ENCODE measurements around the gene IQSEC1.

The IQSEC1 gene

DNA sequence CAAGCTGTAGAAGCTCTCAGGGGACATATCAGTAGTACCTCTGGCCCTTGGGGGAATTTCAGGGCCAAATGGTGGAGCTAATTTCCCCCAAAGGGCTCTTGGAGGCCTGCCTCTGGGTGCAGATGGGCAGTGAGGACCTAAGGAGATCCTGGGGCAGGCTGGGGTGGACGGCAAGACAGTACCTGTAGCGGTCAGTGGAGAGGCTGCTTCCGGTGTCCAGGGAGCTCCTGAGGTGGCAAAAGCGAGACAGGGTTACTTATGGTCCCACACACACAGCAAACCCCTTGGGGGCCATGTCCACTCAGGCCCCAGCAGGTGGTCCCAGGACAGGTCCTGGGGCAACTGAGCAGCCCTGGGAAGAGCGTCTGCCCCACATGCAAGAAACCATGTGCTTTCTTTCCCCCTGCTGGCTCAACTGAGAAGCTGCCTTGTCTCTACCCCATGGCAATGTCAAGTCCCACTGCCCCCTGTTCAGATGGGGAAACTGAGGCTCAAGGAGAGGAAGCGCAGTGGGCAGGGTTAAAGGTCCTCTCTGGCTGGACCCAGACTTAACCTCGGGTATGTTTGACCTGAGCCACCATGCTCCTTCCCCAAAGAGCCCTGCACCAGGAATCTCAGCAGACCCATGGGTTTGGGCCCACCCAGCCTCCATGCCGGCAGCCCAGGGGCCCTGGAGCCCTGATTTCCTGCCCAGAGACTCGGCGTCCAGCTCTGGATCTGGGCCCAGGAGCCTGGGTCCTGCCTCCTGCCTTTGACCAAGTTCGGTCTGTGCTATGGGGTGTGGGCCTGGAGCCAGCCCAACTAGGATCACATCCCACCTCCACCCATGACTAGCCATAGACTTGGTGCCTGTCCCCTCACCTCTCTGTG is 25.7 kb downstream of the IQSEC1 start:
- TF ChIP-seq, protein P1, sequence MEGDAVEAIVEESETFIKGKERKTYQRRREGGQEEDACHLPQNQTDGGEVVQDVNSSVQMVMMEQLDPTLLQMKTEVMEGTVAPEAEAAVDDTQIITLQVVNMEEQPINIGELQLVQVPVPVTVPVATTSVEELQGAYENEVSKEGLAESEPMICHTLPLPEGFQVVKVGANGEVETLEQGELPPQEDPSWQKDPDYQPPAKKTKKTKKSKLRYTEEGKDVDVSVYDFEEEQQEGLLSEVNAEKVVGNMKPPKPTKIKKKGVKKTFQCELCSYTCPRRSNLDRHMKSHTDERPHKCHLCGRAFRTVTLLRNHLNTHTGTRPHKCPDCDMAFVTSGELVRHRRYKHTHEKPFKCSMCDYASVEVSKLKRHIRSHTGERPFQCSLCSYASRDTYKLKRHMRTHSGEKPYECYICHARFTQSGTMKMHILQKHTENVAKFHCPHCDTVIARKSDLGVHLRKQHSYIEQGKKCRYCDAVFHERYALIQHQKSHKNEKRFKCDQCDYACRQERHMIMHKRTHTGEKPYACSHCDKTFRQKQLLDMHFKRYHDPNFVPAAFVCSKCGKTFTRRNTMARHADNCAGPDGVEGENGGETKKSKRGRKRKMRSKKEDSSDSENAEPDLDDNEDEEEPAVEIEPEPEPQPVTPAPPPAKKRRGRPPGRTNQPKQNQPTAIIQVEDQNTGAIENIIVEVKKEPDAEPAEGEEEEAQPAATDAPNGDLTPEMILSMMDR (IDR thresholded peaks at IDR 0.05; ENCODE audit: low read depth, low read length), result no peak
- no peak overlapping the region for H3K4me3 ChIP-seq (replicated peaks in 1 of 2; ENCODE audit: low read depth in 2 of 2, low read length in 2 of 2)
- no peak for DNase-seq (ENCODE audit: low read depth in 2 of 2)

DNA sequence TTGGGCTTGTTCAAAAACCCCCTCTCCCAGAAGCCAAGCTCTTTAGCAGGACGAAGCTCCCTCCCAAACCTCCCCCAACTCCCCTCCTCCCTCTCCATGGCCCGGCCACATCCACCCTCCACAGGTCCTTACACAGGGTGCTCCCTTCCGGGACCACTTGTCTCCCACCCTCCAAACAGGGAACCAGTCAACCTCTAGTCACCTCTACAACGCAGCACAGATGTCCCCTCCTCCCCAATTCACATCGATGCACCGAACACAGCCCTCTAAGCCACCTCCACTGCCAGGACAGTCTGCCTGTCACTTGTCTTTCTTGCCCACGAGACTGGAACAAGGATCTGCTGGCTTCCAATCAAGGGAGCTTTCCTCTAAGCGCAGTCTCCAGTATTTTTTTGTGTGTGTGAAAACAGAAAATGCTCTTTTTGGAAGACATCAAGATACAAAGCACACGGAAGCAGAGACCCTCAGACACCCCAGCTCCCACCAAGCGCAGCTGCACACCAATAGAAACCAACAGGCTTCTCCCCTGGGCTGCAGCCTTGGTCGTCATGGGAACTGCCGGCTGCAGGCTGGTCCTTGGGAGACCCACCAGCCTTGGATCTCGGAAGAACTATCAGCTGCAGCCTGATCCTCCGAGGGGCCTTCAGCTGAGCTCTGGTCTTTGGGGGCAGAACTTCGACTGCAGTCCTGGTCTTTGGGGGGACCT is 26.5 kb downstream of the IQSEC1 start:
- no peak for DNase-seq (ENCODE audit: low read depth in 2 of 2)
- H3K4me3 ChIP-seq (replicated peaks in 1 of 2; ENCODE audit: low read depth in 2 of 2, low read length in 2 of 2), result no peak overlapping the region
- TF ChIP-seq, protein P1 (IDR thresholded peaks at IDR 0.05; ENCODE audit: low read depth, low read length), result no peak

DNA sequence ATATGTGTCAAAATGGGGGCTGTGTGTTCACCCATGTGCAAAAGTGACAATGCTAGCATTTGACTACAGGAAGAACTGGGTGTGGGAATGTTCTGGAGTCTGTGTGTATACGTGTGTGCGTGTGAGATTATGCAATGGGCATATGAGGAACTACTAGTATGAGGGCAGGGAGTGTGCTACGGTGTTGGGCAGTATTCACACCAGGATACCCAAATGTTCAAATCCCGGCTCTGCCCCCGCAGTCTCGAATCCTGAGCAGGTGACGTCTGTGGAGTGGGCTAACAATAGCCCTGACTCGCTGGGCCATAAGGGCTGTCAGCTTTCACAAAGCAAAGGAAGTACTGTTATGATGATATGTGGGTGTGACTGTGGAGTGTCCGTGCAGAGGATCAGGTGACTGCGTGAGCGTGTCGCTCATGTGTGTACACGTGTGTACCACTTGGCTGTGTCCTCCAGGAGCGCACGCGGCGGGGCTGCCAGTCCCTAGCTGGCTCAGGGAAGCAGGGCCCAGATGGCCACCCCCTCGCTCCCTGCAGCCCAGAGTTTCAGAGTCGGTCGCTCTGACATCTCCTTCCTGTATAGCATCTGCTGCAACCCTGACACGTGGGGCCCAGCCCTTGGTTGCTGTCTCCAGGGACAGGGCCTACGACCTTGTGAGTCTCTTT is 27.2 kb downstream of the IQSEC1 start:
- no peak for DNase-seq (ENCODE audit: low read depth in 2 of 2)
- no peak overlapping the region for H3K4me3 ChIP-seq (replicated peaks in 1 of 2; ENCODE audit: low read depth in 2 of 2, low read length in 2 of 2)
- TF ChIP-seq, protein P1 (IDR thresholded peaks at IDR 0.05; ENCODE audit: low read depth, low read length), result no peak

DNA sequence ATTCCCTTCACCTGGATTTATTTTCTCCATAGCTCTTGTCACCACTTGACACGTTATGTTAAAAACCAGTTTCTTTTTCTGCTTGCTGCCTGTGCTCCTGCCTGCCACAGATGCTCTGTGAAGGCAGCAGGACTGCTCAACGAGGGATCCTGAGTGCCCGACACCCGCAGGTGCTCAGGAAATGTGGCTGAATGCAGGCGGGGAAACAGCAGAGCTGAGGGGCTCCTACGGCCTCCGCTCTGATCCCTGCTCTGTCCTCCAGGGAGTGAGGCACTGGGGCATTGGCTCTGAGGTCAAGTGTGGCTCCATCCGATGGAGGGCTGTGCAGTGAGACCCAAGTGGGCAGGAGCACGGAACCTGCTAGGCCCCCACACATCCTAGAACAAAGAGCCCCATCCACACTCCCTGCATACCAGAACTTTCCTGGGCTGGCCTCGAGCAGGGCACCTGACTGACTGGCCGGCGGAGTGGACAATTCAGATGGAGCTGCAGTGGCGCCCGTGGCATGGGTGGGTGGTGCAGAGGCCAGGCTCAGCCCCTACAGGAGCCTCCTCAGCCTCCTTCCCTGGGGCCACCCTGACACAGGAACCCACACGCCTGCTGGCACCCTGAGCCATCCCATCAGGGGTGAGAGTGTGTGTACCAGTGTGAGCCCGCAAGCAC is 27.9 kb downstream of the IQSEC1 start:
- no peak for DNase-seq (ENCODE audit: low read depth in 2 of 2)
- TF ChIP-seq, protein P1 (IDR thresholded peaks at IDR 0.05; ENCODE audit: low read depth, low read length), result no peak
- H3K4me3 ChIP-seq (replicated peaks in 1 of 2; ENCODE audit: low read depth in 2 of 2, low read length in 2 of 2), result no peak overlapping the region

DNA sequence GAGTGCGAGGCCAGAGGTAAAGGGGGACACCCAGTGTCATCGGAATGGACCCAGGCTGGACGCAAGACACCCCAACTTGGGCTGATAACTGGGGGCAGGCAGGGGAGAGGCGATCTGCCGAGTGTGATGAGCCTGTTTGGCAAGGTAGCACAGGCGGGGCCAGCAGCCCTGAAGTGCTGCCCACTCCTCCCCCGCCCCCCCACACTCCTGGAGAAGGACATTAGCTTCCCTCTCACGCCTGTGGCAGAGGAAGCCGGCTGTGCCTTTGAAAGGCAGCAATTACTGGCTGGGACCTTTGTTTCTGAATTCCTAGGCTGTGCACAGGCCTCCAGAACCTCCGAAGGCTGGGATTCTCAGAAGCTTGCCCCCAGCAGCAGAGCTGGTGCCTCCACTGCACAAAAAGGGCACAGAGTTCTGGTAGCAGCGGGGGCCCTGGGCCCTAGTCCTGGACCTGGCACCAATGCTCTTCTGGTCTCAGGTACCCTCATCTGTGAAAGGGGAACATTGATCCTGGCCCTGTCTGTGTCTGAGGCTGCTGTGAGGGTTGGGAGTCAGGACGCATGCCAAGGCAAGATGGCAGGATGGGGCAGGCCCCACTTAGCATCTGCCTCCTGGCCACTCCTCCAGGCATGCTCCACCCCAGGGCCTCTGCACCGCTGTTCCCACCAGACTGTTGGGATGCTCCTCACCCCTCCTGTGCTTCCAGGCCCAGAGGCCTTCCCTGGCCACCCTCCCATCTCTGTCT is 28.6 kb downstream of the IQSEC1 start:
- DNase-seq (ENCODE audit: low read depth in 2 of 2), result no peak
- H3K4me3 ChIP-seq (replicated peaks in 1 of 2; ENCODE audit: low read depth in 2 of 2, low read length in 2 of 2), result no peak overlapping the region
- TF ChIP-seq, protein P1 (IDR thresholded peaks at IDR 0.05; ENCODE audit: low read depth, low read length), result no peak

DNA sequence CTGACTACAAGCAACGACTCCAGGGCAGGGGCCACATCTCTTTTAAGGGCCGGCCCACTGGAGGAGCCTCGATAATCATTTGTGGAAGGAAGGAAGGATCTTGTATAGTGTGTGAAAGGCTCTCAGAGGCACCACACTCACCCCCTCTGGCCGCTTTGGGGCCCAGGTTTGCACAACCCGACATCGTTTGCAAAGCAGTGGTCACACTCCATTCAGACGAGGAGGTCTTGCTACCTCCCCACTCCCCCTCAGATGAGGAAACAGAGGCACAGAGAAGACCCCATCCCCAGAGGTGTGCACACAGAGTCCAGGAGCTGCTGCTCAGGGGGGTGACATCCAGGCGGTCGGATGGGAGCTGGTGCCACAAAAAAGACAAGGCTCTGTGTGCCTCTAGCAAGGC is 29.6 kb downstream of the IQSEC1 start:
- no peak overlapping the region for H3K4me3 ChIP-seq (replicated peaks in 1 of 2; ENCODE audit: low read depth in 2 of 2, low read length in 2 of 2)
- TF ChIP-seq, protein P1 (IDR thresholded peaks at IDR 0.05; ENCODE audit: low read depth, low read length), result no peak
- DNase-seq (ENCODE audit: low read depth in 2 of 2), result no peak

Data from cardiac fibroblast (primary cell).